ENCODE results near the gene ARHGEF9.

DNA sequence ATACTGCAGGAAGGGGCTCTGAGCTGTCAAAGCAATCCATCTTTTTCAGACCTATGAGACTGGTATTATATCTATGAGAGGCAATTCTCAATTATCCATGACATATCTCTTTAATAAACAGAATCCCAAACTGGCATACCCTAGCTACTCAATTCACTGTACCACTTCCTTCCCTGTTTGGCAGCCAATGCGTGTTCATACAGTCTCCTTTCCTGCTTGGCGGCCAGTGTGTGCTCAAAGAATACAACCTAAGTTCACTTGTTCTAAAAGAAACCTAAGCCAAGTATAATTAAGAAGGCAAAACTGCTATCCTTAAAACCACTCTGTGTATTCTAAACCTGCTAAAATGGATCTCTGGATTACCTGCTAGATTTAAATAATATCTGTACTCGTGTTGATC is 38.3 kb downstream of the ARHGEF9 start:
- TF ChIP-seq CTCF (IDR thresholded peaks at IDR 0.05) = no peak
- TF ChIP-seq POLR2A (IDR thresholded peaks at IDR 0.05) = no peak
